HUES6 (cell line): ENCODE data around the gene BRSK2.
A peak's percentile ranks its signal among the peaks of the same experiment; 100 is the strongest.
"Not testable (repeated sequence)": the region's sequence is repeated elsewhere in the genome, so short reads cannot be mapped to it uniquely, and the experiment has no call there.

Source experiments
- H3K27ac ChIP-seq: 2 replicates; pipeline ENCODE4 v1.7.0; 2013; ENCODE audit warnings: low read depth, mild to moderate bottlenecking, low read length, inconsistent platforms
- H3K27me3 ChIP-seq: 2 replicates; pipeline ENCODE4 v1.6.1; 2013; ENCODE audit warnings: low read length; ENCODE audit not compliant: control insufficient read depth, insufficient read depth
- H3K36me3 ChIP-seq: 2 replicates; pipeline ENCODE4 v1.6.1; 2013; ENCODE audit warnings: low read length; ENCODE audit not compliant: control insufficient read depth, insufficient read depth
- H3K4me1 ChIP-seq: 2 replicates; pipeline ENCODE4 v1.6.1; 2013; ENCODE audit warnings: low read length; ENCODE audit not compliant: control insufficient read depth, insufficient read depth
- H3K4me3 ChIP-seq: 2 replicates; pipeline ENCODE4 v1.5.1; 2013; ENCODE audit warnings: low read depth, low read length
- H3K9ac ChIP-seq: one replicate; pipeline ENCODE4 v1.6.1; 2013; ENCODE audit warnings: mild to moderate bottlenecking, low read length
- H3K9me3 ChIP-seq: 2 replicates; pipeline ENCODE4 v1.6.1; 2013; ENCODE audit warnings: low read depth, low read length; ENCODE audit not compliant: control insufficient read depth, insufficient read depth

The BRSK2 gene

DNA sequence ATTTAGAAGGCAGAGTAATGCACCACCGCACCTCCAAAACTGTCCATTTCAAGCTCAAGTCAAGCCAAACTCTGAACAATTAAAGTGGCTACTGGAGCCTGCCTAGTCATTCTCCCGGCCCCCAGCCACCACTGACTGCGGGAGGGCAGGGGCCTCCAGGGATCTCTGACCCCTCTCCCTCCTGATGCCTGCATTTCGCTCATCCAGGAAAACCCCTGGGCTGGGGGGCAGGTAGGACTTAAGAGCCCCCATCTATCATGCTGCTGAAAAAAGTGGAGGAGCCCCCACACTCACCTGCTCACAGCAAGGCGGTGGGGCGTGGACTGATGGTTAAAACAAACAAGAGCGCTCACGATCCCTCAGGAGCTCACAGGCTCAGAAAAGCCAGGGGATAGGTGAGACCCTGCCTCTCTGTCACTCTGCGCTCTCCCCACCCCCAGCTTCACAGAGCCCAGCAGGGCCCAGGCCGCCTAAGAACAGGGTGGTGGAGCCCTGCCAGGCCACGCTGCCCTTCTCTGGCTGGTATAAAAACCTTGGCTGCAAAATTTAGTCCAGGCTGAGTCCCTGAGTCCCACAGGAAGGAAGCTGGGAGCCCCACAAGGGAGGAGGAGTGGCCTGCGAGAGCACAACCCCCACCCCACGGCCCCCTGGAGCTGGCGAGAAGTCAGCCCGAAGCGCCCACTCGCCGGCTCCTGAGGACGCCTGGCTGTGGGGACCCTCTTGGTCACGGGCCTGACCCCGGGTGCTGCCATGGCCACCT, 117.8 kb downstream of the BRSK2 start:
- no peaks in the 10 kb centered on the region for H3K27me3 ChIP-seq
- H3K9me3 ChIP-seq = no peaks in the 10 kb centered on the region
- H3K4me3 ChIP-seq = no peak overlapping the region
- peak overlapping the region; percentile 15 for H3K9ac ChIP-seq
- H3K4me1 ChIP-seq = peaks cover 22% of the 10 kb centered on the region
- no peaks in the 10 kb centered on the region for H3K36me3 ChIP-seq
- peak overlapping the region; percentile 32; the same call in 1 of the 2 replicates for H3K27ac ChIP-seq

DNA sequence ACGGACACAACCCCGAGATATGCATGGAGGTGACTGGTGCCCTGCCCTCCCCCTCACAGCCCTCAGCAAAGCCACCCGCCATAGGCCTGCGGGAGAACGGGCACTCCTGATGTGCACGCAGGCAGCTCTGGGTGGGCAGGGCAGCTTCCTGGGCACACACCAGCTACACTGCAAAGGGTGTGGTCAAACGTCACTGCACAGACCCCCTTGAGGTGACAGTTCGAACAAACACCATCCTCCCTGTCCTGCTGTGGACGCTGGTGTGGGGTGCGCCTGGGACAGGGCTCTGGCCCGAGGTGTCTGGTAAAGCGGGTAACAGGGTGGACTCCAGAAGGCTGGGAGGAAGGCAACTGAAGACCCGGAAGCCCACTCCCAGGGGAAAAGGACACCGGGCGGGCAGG, 118.8 kb downstream of the BRSK2 start:
- Histone ChIP-seq H3K4me1 (peaks cover 28% of the 10 kb centered on the region), H3K27me3 (no peaks in the 10 kb centered on the region), H3K9me3 (no peaks in the 10 kb centered on the region), H3K9ac (no peak overlapping the region), H3K36me3 (no peaks in the 10 kb centered on the region), H3K4me3 (no peak overlapping the region), H3K27ac (no peak overlapping the region)

DNA sequence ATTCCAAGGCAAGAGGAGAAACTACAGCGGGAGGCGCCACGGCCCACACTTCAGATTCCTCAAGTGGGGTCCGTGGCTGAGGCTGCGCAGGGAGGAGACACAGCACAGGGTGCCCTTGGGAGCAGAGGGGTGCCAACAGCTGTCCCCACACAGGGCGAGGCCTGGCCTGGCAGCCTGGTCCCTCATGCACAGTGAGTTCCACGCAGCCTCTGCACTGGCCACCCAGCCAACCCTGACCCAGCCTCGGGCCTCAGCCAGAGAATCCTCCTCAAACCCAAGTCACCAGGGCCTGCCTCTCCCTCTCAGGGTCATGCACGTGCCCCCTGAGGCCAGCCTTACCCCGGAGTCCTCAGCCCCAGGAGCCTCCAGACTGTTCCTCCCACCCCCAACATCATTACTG, 119.3 kb downstream of the BRSK2 start:
- Histone ChIP-seq H3K27me3 (no peaks in the 10 kb centered on the region), H3K9ac (no peak overlapping the region), H3K9me3 (no peaks in the 10 kb centered on the region), H3K36me3 (no peaks in the 10 kb centered on the region), H3K27ac (no peak overlapping the region), H3K4me1 (peaks cover 32% of the 10 kb centered on the region), H3K4me3 (no peak overlapping the region)

DNA sequence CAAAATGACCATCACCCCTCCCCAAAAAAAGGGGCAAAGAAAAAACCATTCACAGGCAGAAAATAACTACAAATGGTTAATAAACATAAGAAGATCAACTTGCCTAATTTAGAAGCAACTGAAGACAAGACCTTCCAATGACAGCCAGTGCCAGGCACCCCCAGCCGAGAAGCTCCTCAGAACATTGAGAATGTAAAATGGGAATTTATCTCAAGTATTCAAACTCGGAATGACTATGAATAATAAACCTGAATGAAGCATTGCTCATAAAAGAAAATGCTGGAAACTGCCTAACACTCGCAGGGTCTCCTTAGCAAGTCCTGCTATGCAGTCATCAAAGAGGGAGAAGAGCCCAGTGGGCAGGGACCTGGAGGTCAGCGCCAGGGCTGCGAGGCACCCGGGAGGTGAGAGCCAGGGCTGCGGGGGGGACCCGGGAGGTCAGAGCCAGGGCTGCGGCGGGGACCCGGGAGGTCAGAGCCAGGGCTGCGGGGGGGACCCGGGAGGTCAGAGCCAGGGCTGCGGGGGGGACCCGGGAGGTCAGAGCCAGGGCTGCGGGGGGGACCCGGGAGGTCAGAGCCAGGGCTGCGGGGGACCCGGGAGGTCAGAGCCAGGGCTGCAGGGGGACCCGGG, 120.0 kb downstream of the BRSK2 start:
- no peaks in the 10 kb centered on the region for H3K9me3 ChIP-seq
- no peaks in the 10 kb centered on the region for H3K27me3 ChIP-seq
- no peak overlapping the region for H3K4me3 ChIP-seq
- H3K4me1 ChIP-seq = peaks cover 32% of the 10 kb centered on the region
- no peaks in the 10 kb centered on the region for H3K36me3 ChIP-seq
- no peak overlapping the region for H3K9ac ChIP-seq
- H3K27ac ChIP-seq = no peak overlapping the region

DNA sequence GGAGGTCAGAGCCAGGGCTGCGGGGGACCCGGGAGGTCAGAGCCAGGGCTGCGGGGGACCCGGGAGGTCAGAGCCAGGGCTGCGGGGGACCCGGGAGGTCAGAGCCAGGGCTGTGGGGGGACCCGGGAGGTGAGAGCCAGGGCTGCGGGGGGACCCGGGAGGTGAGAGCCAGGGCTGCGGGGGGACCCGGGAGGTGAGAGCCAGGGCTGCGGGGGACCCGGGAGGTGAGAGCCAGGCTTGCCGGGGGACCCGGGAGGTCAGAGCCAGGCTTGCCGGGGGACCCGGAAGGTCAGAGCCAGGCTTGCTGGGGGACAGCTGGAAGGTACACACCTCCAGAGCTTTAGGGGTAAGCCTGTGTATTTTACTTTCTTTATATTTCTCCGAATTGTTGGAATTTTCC, 120.6 kb downstream of the BRSK2 start:
- H3K4me3 ChIP-seq = not testable (repeated sequence)
- peaks cover 35% of the 10 kb centered on the region for H3K4me1 ChIP-seq

DNA sequence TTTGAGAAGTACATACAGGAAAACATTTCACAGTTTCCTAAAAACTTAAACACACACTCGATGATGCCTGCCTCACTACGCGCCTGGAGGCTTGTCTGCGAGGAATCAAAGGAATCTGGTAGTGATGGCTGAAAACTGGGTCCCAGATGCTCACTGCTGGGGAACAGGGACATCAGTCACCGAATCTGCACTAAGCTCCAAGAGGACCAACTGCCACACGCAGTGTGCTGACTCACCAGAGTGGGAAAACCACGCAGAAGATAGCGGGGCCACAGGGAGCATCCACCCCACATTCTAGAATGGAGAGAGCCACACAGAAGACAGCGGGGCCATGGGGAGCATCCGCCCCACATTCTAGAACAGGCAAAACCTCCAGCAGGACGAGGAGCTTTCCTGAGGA, 121.2 kb downstream of the BRSK2 start:
- Histone ChIP-seq H3K9ac (no peak overlapping the region), H3K4me1 (peaks cover 35% of the 10 kb centered on the region), H3K27me3 (no peaks in the 10 kb centered on the region), H3K4me3 (no peak overlapping the region), H3K9me3 (no peaks in the 10 kb centered on the region), H3K27ac (no peak overlapping the region), H3K36me3 (no peaks in the 10 kb centered on the region)

More for the DNA sequence above, 120.6 kb downstream of the BRSK2 start:
- not testable (repeated sequence) for H3K27ac ChIP-seq, H3K9ac ChIP-seq, H3K9me3 ChIP-seq, H3K27me3 ChIP-seq, H3K36me3 ChIP-seq

DNA sequence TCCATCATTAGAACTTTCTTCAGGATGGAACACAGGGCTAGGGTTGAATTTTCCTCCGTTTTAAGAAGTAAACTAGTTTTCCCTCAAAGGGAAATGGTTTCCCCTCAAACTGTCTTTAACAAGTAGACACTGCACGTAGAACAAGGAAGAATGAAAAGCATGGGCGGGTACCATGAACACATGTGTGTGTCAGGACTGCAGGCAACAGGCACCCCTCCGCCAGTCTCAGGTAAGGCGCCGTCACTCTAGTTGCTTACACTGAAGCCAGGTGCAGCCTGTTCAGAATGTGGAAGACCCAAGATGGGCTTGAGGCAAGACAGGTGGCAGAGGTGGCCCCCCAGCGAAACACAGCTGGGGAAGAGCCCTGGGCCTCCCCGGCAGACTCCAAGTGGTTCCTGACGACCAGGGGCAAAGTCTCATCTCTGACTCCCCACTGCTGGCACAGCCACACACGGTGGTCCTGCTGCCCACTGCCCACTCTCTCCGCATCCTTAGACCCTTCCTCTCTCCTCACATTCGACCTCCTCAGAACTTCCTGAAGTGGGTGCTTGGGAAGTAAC, 122.3 kb downstream of the BRSK2 start:
- H3K9me3 ChIP-seq = no peaks in the 10 kb centered on the region
- peaks cover 34% of the 10 kb centered on the region for H3K4me1 ChIP-seq
- no peak overlapping the region for H3K27ac ChIP-seq
- no peak overlapping the region for H3K4me3 ChIP-seq
- no peak overlapping the region for H3K9ac ChIP-seq
- H3K27me3 ChIP-seq = no peaks in the 10 kb centered on the region
- no peaks in the 10 kb centered on the region for H3K36me3 ChIP-seq
